Pancreas (tissue), 10 donors: ENCODE results near the gene CST5. TPM values are rescaled to one million over a fixed set of nuclear protein-coding genes. Genes with fewer than 3 reads are reported as not detected.

Experiments
- ATAC-seq, 4 donors: fragments of 200-7000 bp; cut with Tn5 transposase; one replicate each; pipeline versions ENCODE4 v1.8.0 to v1.9.1; 2020; ENCODE audit warnings: mild to moderate bottlenecking in 4 of 4, moderate library complexity in 4 of 4
- DNase-seq, 6 donors: peaks; one replicate each; pipeline ENCODE4 v3.0.0-alpha.2; 2020
- FAIRE-seq: peaks from 2 replicates; lab custom pipeline; 2012; peaks lifted over from hg19 to GRCh38; lab: Jason Lieb, UNC
- H3K27ac ChIP-seq, 4 donors: fragments of 200-600 bp; sonication (generic); 1 replicate in 3 of 4; 2 replicates in 1 of 4; pipeline versions ENCODE4 v1.5.0 to v1.8.0; 2020
- H3K27me3 ChIP-seq, 4 donors: fragments of 200-600 bp; one replicate each; pipeline ENCODE4 v1.8.0; 2021
- H3K36me3 ChIP-seq, 3 donors: fragments of 200-600 bp; sonication (generic) in 1 of 3; one replicate each; pipeline versions ENCODE4 v1.5.0 to v1.8.0; 2020 to 2021
- H3K4me1 ChIP-seq, 3 donors: fragments of 200-600 bp; one replicate each; pipeline ENCODE4 v1.8.0; 2021
- H3K4me3 ChIP-seq, 4 donors: fragments of 200-600 bp; sonication (generic) in 2 of 4; one replicate each; pipeline versions ENCODE4 v1.5.0 to v1.8.0; 2020 to 2021
- H3K9me3 ChIP-seq, 4 donors: fragments of 200-600 bp; one replicate each; pipeline ENCODE4 v1.8.0; 2021
- WGBS, 2 donors: extraction: QIAGEN DNeasy Blood & Tissue Kit; methylation state at CpG; one replicate each; pipeline ENCODE4 v1.1.7; 2013; 5-methylcytosine and 5-hydroxymethylcytosine counted together
- intact Hi-C, 3 donors: fragments of 100-400 bp; cut with DNase I; formaldehyde crosslinking; loops; one replicate each; pipeline versions ENCODE4 v1.11.1 to v1.14.2; 2022
- polyA plus RNA-seq, 2 donors: library from polyadenylated mRNA; stranded (reverse); fragments of 200-250 nt; gene quantifications; one replicate each; pipeline ENCODE4 v1.2.3, GENCODE V29; 2013
- total RNA-seq, 6 donors: library from RNA; stranded (reverse); fragmentation: NEBNext Ultra II Directional in 4 of 6; extraction: Animal tissue kit (Norgen Biotek cat#: 25700) in 4 of 6; gene quantifications; one replicate each; pipeline versions ENCODE4 v1.2.1 to v1.2.4, GENCODE V29; 2021 to 2023
- TF ChIP-seq, protein P1 (sequence below), 4 donors: fragments of 200-600 bp; sonication (generic) in 3 of 4; IDR thresholded peaks; one replicate each; pipeline versions ENCODE4 v1.5.0 to v1.8.0; 2021; ENCODE audit warnings: antibody characterized with exemption in 4 of 4
- donor health status: healthy with polysubstance abuse.
- donor health status: DM: no; HTN: no; CAD: no; lungs with moderate emphysema.
- donor health status: DM: no; HTN: no; CAD: no.
- donor health status: control.
- donor health status: control.
- donor health status: Bipolar disorder and iron deficiency.
- donor health status: DM: yes; HTN: yes; CAD: no.
- donor health status: DM: no; HTN: no; CAD: no.
- donor health status: DM: no; HTN: no; CAD: no.
- donor health status: DM: yes; HTN: yes; CAD: no.

The CST5 gene, protein sequence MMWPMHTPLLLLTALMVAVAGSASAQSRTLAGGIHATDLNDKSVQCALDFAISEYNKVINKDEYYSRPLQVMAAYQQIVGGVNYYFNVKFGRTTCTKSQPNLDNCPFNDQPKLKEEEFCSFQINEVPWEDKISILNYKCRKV
- total RNA-seq (under 1 TPM in 3 of 6 donors, not detected in 3; 0.23 to 0.63 (median 0.37) TPM), polyA plus RNA-seq (under 1 TPM; 0.46 to 0.61 TPM)

DNA sequence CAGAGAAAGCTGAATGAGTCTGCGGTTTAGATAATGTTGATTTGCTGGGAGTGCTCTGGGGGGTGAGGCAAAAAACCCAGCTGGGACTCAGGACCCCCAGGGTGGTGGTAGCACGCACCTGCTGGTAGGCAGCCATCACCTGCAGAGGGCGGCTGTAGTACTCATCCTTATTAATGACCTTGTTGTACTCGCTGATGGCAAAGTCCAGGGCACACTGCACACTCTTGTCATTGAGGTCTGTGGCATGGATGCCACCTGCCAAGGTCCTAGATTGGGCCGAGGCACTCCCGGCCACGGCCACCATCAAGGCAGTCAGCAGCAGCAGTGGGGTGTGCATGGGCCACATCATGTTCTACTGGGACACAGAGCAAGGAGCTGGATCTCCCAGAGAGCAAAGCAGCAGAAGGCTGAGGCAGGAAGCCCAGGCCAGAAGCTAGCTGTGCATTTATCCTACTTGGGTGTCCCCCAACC is at the start of gene CST5:
TSS of gene CST5 (minus strand) at position 421 of the 471 bp plus-strand sequence. CDS start at position 349, 72 bp downstream.
- no peaks in the 10 kb centered on the region for H3K4me1 ChIP-seq
- no peaks in the 10 kb centered on the region for H3K27me3 ChIP-seq
- no peak for FAIRE-seq
- TF ChIP-seq, protein P1, sequence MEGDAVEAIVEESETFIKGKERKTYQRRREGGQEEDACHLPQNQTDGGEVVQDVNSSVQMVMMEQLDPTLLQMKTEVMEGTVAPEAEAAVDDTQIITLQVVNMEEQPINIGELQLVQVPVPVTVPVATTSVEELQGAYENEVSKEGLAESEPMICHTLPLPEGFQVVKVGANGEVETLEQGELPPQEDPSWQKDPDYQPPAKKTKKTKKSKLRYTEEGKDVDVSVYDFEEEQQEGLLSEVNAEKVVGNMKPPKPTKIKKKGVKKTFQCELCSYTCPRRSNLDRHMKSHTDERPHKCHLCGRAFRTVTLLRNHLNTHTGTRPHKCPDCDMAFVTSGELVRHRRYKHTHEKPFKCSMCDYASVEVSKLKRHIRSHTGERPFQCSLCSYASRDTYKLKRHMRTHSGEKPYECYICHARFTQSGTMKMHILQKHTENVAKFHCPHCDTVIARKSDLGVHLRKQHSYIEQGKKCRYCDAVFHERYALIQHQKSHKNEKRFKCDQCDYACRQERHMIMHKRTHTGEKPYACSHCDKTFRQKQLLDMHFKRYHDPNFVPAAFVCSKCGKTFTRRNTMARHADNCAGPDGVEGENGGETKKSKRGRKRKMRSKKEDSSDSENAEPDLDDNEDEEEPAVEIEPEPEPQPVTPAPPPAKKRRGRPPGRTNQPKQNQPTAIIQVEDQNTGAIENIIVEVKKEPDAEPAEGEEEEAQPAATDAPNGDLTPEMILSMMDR (IDR thresholded peaks at IDR 0.05), result no peak
- no peaks in the 10 kb centered on the region for H3K36me3 ChIP-seq
- WGBS, 2 donors, result 55 to 76% methylated on average over 7 of the region's 7 CpGs
- H3K4me3 ChIP-seq, result no peak within 1 kb of the TSS
- no peaks in the 10 kb centered on the region for H3K9me3 ChIP-seq
- ATAC-seq, result peak in 1 of 4 donors; percentile 15
- peak within 1 kb of the TSS in 2 of 4 donors; percentile 3 to 36 for H3K27ac ChIP-seq
- intact Hi-C loops, result no loop called here
- DNase-seq, result no peak

GRCh38 chr20:23928788-23929187 is 49.2 kb upstream of the CST5 start:
- H3K36me3 ChIP-seq, result no peaks in the 10 kb centered on the region
- H3K27me3 ChIP-seq, result no peaks in the 10 kb centered on the region
- H3K4me1 ChIP-seq, result no peaks in the 10 kb centered on the region
- intact Hi-C loops, result no loop called here
- TF ChIP-seq, protein P1 (IDR thresholded peaks at IDR 0.05), result no peak
- DNase-seq (no peak), ATAC-seq (no peak), FAIRE-seq (no peak)
- 46 to 54% methylated on average over 10 of the region's 10 CpGs for WGBS, 2 donors
- H3K27ac ChIP-seq, result no peak overlapping the region
- no peak overlapping the region for H3K4me3 ChIP-seq
- H3K9me3 ChIP-seq, result no peaks in the 10 kb centered on the region

DNA sequence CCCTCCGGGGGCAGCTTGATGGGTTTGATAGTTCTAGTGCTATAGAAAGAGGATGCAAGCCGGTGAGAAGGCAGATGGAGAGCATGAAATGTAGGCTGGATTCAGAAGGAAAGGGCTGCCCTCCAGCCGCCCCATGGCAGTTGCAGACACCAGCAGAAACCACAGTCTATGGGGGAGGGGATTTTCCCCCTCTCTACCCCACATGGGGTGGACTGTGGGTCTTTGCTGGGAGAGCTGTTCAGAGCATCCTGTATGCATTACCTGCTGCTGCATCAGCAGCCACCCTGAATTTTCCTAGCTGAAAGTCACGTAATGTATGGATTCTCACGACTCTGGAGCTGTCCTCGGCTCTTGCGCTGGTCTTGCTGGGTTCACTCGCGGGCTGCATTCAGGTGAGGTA is 48.8 kb upstream of the CST5 start:
- no peak for ATAC-seq
- Histone ChIP-seq H3K36me3 (no peaks in the 10 kb centered on the region), H3K27ac (no peak overlapping the region), H3K4me1 (no peaks in the 10 kb centered on the region), H3K9me3 (no peaks in the 10 kb centered on the region), H3K27me3 (no peaks in the 10 kb centered on the region), H3K4me3 (no peak overlapping the region)
- intact Hi-C loops, result no loop called here
- DNase-seq, result no peak
- no peak for FAIRE-seq
- TF ChIP-seq, protein P1 (IDR thresholded peaks at IDR 0.05), result no peak
- 78 to 80% methylated on average over 9 of the region's 9 CpGs for WGBS, 2 donors

DNA sequence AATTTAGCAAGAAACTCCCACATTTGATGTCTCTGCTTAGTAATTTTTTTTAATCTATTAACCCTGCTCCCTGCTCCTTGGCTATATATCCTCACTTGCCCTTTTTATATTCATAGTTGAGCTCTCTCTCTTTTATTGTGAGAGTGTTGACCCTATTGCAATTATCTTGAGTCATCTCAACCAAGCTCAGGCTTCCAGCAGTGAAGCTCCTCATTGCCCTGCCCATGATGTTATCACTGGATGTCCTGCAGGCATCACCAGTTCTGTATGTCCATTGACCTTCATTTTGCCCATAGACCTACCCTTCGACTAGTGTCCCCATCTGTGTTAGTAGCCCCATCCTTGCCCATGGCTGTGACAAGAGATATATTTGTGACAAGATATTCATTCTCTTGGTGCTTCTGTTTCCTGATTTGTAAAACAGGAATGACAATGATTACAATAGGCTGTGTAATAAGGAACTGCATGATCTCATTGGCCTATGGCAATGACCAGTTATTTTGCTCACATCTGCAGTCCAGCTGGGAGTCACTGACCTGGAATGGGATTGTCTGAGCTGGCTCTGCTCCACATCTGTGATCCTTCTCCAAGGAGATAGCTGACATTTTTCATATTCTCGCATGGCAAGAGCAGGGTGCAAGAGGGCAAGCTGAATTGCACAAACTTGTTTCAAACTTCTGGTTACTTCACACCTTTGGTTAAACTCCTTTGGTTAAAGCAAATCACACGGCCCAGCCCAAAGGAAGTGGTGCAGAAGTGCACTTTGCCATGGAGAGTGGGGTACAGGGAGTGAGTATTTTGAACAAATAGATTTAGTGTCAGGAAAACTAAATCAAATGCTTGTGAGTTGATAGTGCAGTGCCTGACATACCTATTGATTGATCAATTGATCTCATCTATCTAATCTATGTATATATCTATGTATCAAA is 47.7 kb upstream of the CST5 start:
- Histone ChIP-seq H3K27me3 (no peaks in the 10 kb centered on the region), H3K9me3 (no peaks in the 10 kb centered on the region), H3K4me1 (no peaks in the 10 kb centered on the region), H3K27ac (no peak overlapping the region), H3K36me3 (no peaks in the 10 kb centered on the region), H3K4me3 (no peak overlapping the region)
- WGBS, 2 donors, result 38 to 40% methylated on average over 3 of the region's 3 CpGs
- no peak for FAIRE-seq
- no peak for ATAC-seq
- DNase-seq, result no peak
- intact Hi-C loops, result no loop called here
- TF ChIP-seq, protein P1 (IDR thresholded peaks at IDR 0.05), result no peak
